MV-4-11 (cell line): Measurements from ENCODE around the gene OPCML.

Experiments used
- DNase-seq: peaks from one replicate; lab custom pipeline; 2025; lab: John Stamatoyannopoulos, UW

Gene OPCML

GRCh38 chr11:132848336-132848735, 684.0 kb downstream of the OPCML start:
- no peak for DNase-seq

GRCh38 chr11:132846075-132846474, 686.2 kb downstream of the OPCML start:
- no peak for DNase-seq

- no peak for DNase-seq
Observed at GRCh38 chr11:132844956-132845696, 687.2 kb downstream of the OPCML start.

- DNase-seq = no peak
Observed at GRCh38 chr11:132840660-132841059, 691.6 kb downstream of the OPCML start.

GRCh38 chr11:132840191-132840590, 692.1 kb downstream of the OPCML start:
- no peak for DNase-seq

- DNase-seq = no peak
Observed at GRCh38 chr11:132839236-132839945, 692.9 kb downstream of the OPCML start.

- peak; percentile 55 for DNase-seq
Observed at GRCh38 chr11:132838627-132839026, 693.7 kb downstream of the OPCML start.

- no peak for DNase-seq
Observed at GRCh38 chr11:132831272-132831671, 701.0 kb downstream of the OPCML start.

- no peak for DNase-seq
Observed at GRCh38 chr11:132824642-132825041, 707.7 kb downstream of the OPCML start.

GRCh38 chr11:132822276-132822675, 710.0 kb downstream of the OPCML start:
- DNase-seq = no peak

GRCh38 chr11:132821499-132821898, 710.8 kb downstream of the OPCML start:
- DNase-seq = no peak

- DNase-seq = no peak
Observed at GRCh38 chr11:132821014-132821413, 711.3 kb downstream of the OPCML start.

GRCh38 chr11:132818951-132819350, 713.4 kb downstream of the OPCML start:
- no peak for DNase-seq

GRCh38 chr11:132817387-132817786, 714.9 kb downstream of the OPCML start:
- no peak for DNase-seq

GRCh38 chr11:132814410-132814809, 717.9 kb downstream of the OPCML start:
- no peak for DNase-seq

- DNase-seq = no peak
Observed at GRCh38 chr11:132811649-132812048, 720.7 kb downstream of the OPCML start.

GRCh38 chr11:132809070-132809469, 723.2 kb downstream of the OPCML start:
- no peak for DNase-seq

- DNase-seq = no peak
Observed at GRCh38 chr11:132804258-132804657, 728.0 kb downstream of the OPCML start.

GRCh38 chr11:132803436-132803835, 728.9 kb downstream of the OPCML start:
- no peak for DNase-seq

- DNase-seq = no peak
Observed at GRCh38 chr11:132802947-132803346, 729.4 kb downstream of the OPCML start.

GRCh38 chr11:132793831-132794230, 738.5 kb downstream of the OPCML start:
- no peak for DNase-seq

GRCh38 chr11:132792341-132793140, 739.8 kb downstream of the OPCML start:
- no peak for DNase-seq

- DNase-seq = no peak
Observed at GRCh38 chr11:132790971-132791370, 741.3 kb downstream of the OPCML start.
